HepG2 (cell line): ENCODE results near the gene AIF1. TPM values are rescaled to one million over a fixed set of nuclear protein-coding genes. Genes with fewer than 3 reads are reported as not detected.

Experiments
- CHD4 ChIP-seq: fragments of 200-600 bp; sonication (generic); IDR thresholded peaks from 2 replicates; pipeline ENCODE4 v1.7.0; 2017; ENCODE audit warnings: mild to moderate bottlenecking, low read length, borderline replicate concordance
- E2F2 ChIP-seq: sonication (generic); formaldehyde crosslinking; IDR thresholded peaks from 2 replicates; pipeline ENCODE4 v1.4.0; 2020; ENCODE audit warnings: missing genetic modification reagents, borderline replicate concordance
- EP300 ChIP-seq, 3 experiments: sonication (generic) in 1 of 3; formaldehyde crosslinking in 1 of 3; IDR thresholded peaks; 2 replicates each; pipeline versions ENCODE4 v1.5.1 to v1.6.1; 2011 to 2020; ENCODE audit warnings: low read depth in 2 of 3, low read length in 2 of 3, borderline replicate concordance in 1 of 3, improper control_type of control experiment in 1 of 3, mild to moderate bottlenecking in 1 of 3, missing genetic modification reagents in 1 of 3, moderate library complexity in 1 of 3
- MEF2D ChIP-seq: sonication (generic); formaldehyde crosslinking; IDR thresholded peaks from 2 replicates; pipeline ENCODE4 v1.5.1; 2020; ENCODE audit warnings: mild to moderate bottlenecking, missing genetic modification reagents
- MYC ChIP-seq: sonication (generic); formaldehyde crosslinking; IDR thresholded peaks from 2 replicates; pipeline ENCODE4 v1.9.0; 2021; ENCODE audit warnings: missing genetic modification reagents, borderline replicate concordance
- REST ChIP-seq, 2 experiments: IDR thresholded peaks; 2 replicates each; pipeline ENCODE4 v1.6.1; 2011 to 2012; ENCODE audit warnings: low read length in 2 of 2, borderline replicate concordance in 1 of 2, low read depth in 1 of 2, mild to moderate bottlenecking in 1 of 2, moderate library complexity in 1 of 2
- THRA ChIP-seq: sonication (generic); formaldehyde crosslinking; IDR thresholded peaks from 2 replicates; pipeline ENCODE4 v1.4.0; 2020; ENCODE audit warnings: missing genetic modification reagents, borderline replicate concordance
- USF2 ChIP-seq, 2 experiments: sonication (generic) in 1 of 2; formaldehyde crosslinking in 1 of 2; IDR thresholded peaks; 2 replicates each; pipeline versions ENCODE4 v1.5.1 to v1.6.1; 2011 to 2020; ENCODE audit warnings: borderline replicate concordance in 1 of 2, low read depth in 1 of 2, low read length in 1 of 2, mild to moderate bottlenecking in 1 of 2, missing genetic modification reagents in 1 of 2, moderate library complexity in 1 of 2
- ZBTB37 ChIP-seq: sonication (generic); formaldehyde crosslinking; IDR thresholded peaks from 2 replicates; pipeline ENCODE4 v1.4.0; 2020; ENCODE audit warnings: mild to moderate bottlenecking, missing genetic modification reagents
- ZBTB43 ChIP-seq: sonication (generic); formaldehyde crosslinking; conservative IDR thresholded peaks from 2 replicates; pipeline ENCODE4 v1.4.0; 2020; ENCODE audit warnings: missing genetic modification reagents
- ZFP37 ChIP-seq: sonication (generic); formaldehyde crosslinking; IDR thresholded peaks from 2 replicates; pipeline ENCODE4 v1.4.0; 2020; ENCODE audit warnings: missing genetic modification reagents, borderline replicate concordance
- ZNF207 ChIP-seq: fragments of 450-650 bp; IDR thresholded peaks from 2 replicates; pipeline ENCODE4 v1.6.1; 2016; ENCODE audit warnings: antibody characterized with exemption, borderline replicate concordance
- ZNF496 ChIP-seq: sonication (generic); formaldehyde crosslinking; IDR thresholded peaks from 2 replicates; pipeline ENCODE4 v1.8.1; 2023; ENCODE audit warnings: mild to moderate bottlenecking, moderate library complexity, missing genetic modification reagents; ENCODE audit not compliant: insufficient replicate concordance
- ZNF629 ChIP-seq: sonication (generic); formaldehyde crosslinking; conservative IDR thresholded peaks from 2 replicates; pipeline ENCODE4 v1.5.0; 2020; ENCODE audit warnings: missing genetic modification reagents
- polyA plus RNA-seq, 8 experiments: library from polyadenylated mRNA; depleted of rRNA in 3 of 8; stranded (reverse) in 7 of 8; unstranded in 1 of 8; fragments of >200 nt; fragmentation: Illumina TruSeq in 4 of 8; extraction: Trizol in 4 of 8; gene quantifications; 2 replicates each; pipeline versions ENCODE4 v1.2.1 to v1.2.3, GENCODE V29; 2011 to 2016; ENCODE audit warnings: low read depth in 4 of 8, missing spikeins in 1 of 8, mixed read lengths in 1 of 8; ENCODE audit not compliant: insufficient read depth in 1 of 8
- total RNA-seq, 5 experiments: library from RNA; depleted of rRNA; stranded (reverse); fragments of >200 nt; fragmentation: Illumina TruSeq; extraction: Trizol; gene quantifications; 2 replicates each; pipeline ENCODE4 v1.2.3, GENCODE V29; 2016; ENCODE audit warnings: low read depth in 1 of 5

AIF1 gene
- total and polyA plus RNA-seq, 2 of the 13 experiments (the other 11 are each of a cell fraction or from before 2014, with no cell fraction given): 1.5 TPM; not detected in 1

GRCh38 chr6:31620586-31621319, 5.7 kb downstream of the AIF1 start, which contains the start of gene PRRC2A (continued):
- TF ChIP-seq ZBTB37 (CRISPR knock-in tag) (0 out of 2 replicates have a peak, but pooled peaks have one; percentile 69), EP300 (IDR thresholded peaks at IDR 0.05; ENCODE audit: low read depth in 2 of 2, low read length in 2 of 2) (no peak), EP300 (CRISPR knock-in tag; IDR thresholded peaks at IDR 0.05; ENCODE audit: borderline replicate concordance) (no peak), ZBTB43 (CRISPR knock-in tag) (peak; percentile 26; the same call in 1 of the 2 replicates), ZNF207 (no peak), ZNF496 (CRISPR knock-in tag) (no peak), MEF2D (CRISPR knock-in tag) (no peak), ZFP37 (CRISPR knock-in tag) (no peak), THRA (CRISPR knock-in tag) (no peak; the same call in 1 of the 2 replicates), CHD4 (no peak), E2F2 (CRISPR knock-in tag) (no peak), USF2 (IDR thresholded peaks at IDR 0.05; ENCODE audit: low read depth, low read length) (no peak), USF2 (CRISPR knock-in tag; IDR thresholded peaks at IDR 0.05; ENCODE audit: borderline replicate concordance) (no peak), ZNF629 (no peak), MYC (peak; percentile 73), REST (IDR thresholded peaks at IDR 0.05; ENCODE audit: borderline replicate concordance in 1 of 2, low read depth in 1 of 2, low read length in 2 of 2) (peak in 1 of 2 experiments; percentile 40; a peak in 1 of 4 replicates)
